ENCODE data around the gene LAMP1.

GRCh38 chr13:113350065-113350937 lies 53.3 kb downstream of the LAMP1 start:
- TF ChIP-seq, protein P1, sequence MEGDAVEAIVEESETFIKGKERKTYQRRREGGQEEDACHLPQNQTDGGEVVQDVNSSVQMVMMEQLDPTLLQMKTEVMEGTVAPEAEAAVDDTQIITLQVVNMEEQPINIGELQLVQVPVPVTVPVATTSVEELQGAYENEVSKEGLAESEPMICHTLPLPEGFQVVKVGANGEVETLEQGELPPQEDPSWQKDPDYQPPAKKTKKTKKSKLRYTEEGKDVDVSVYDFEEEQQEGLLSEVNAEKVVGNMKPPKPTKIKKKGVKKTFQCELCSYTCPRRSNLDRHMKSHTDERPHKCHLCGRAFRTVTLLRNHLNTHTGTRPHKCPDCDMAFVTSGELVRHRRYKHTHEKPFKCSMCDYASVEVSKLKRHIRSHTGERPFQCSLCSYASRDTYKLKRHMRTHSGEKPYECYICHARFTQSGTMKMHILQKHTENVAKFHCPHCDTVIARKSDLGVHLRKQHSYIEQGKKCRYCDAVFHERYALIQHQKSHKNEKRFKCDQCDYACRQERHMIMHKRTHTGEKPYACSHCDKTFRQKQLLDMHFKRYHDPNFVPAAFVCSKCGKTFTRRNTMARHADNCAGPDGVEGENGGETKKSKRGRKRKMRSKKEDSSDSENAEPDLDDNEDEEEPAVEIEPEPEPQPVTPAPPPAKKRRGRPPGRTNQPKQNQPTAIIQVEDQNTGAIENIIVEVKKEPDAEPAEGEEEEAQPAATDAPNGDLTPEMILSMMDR (conservative IDR thresholded peaks at IDR 0.05): no peak
- TF ChIP-seq ZFX (IDR thresholded peaks at IDR 0.05): no peak

All from C4-2B (cell line).